Endothelial cell of umbilical vein (primary cell): Measurements from ENCODE around the gene SLC38A9.

Source experiments
- POLR2A ChIP-seq: IDR thresholded peaks from 2 replicates; pipeline ENCODE4 v1.6.1; 2012; ENCODE audit warnings: low read depth, mild to moderate bottlenecking, control low read depth, low read length
- TF ChIP-seq, protein P1 (sequence below), 2 donors: IDR thresholded peaks; 1 replicate in 1 of 2; 2 replicates in 1 of 2; pipeline ENCODE4 v1.5.1; 2011; ENCODE audit warnings: low read length in 2 of 2, mild to moderate bottlenecking in 2 of 2, moderate library complexity in 2 of 2, control low read depth in 1 of 2, inconsistent platforms in 1 of 2, low read depth in 1 of 2; ENCODE audit not compliant: insufficient read depth in 1 of 2; ENCODE audit errors: extremely low read depth in 1 of 2

DNA sequence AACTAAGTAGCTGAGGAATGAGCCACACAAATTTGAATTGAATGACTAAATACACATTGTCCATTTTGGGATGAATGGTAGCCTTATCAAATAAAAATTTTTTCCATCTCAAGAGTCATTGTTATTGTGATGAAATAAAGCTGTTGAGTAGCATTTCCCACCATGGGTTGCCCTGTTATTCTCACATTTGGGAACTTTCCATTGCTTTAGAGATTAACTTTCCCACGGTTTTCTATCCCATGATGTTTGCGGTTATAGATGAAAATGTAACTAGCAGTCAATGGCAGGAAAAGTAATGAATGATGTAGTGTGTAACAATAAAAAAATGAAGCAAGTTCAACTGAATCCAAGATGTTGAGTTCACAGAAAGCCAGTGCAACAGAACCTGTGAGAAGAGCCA, 117.5 kb downstream of the SLC38A9 start:
- TF ChIP-seq, protein P1, sequence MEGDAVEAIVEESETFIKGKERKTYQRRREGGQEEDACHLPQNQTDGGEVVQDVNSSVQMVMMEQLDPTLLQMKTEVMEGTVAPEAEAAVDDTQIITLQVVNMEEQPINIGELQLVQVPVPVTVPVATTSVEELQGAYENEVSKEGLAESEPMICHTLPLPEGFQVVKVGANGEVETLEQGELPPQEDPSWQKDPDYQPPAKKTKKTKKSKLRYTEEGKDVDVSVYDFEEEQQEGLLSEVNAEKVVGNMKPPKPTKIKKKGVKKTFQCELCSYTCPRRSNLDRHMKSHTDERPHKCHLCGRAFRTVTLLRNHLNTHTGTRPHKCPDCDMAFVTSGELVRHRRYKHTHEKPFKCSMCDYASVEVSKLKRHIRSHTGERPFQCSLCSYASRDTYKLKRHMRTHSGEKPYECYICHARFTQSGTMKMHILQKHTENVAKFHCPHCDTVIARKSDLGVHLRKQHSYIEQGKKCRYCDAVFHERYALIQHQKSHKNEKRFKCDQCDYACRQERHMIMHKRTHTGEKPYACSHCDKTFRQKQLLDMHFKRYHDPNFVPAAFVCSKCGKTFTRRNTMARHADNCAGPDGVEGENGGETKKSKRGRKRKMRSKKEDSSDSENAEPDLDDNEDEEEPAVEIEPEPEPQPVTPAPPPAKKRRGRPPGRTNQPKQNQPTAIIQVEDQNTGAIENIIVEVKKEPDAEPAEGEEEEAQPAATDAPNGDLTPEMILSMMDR (IDR thresholded peaks at IDR 0.05; ENCODE audit: extremely low read depth in 1 of 2, insufficient read depth in 1 of 2, low read depth in 1 of 2, low read length in 2 of 2), result no peak
- TF ChIP-seq POLR2A, result no peak
